Measurements from ENCODE around the gene PSAPL1. TPM values are rescaled to one million over a fixed set of nuclear protein-coding genes. Genes with fewer than 3 reads are reported as not detected.

PSAPL1 gene, protein sequence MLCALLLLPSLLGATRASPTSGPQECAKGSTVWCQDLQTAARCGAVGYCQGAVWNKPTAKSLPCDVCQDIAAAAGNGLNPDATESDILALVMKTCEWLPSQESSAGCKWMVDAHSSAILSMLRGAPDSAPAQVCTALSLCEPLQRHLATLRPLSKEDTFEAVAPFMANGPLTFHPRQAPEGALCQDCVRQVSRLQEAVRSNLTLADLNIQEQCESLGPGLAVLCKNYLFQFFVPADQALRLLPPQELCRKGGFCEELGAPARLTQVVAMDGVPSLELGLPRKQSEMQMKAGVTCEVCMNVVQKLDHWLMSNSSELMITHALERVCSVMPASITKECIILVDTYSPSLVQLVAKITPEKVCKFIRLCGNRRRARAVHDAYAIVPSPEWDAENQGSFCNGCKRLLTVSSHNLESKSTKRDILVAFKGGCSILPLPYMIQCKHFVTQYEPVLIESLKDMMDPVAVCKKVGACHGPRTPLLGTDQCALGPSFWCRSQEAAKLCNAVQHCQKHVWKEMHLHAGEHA
- not detected in 2 replicates for total RNA-seq (ENCODE audit: low replicate concordance)

DNA sequence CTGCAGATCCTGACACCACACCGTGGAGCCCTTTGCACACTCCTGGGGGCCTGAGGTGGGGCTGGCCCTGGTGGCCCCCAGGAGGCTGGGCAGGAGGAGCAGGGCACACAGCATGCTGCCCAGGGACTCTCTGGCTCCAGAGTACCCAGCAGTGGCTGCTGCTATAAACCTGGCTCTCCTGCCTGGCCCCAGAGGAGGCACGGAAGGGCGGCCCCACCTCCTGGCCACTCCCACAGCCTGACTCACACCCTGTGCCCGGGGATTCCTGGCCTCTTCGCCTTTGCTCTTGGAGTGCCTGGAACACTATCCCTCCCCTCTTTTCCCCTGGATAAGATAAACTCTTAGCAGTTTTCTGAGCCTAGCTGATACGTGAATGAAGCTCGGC lies at the start of gene PSAPL1:
Gene PSAPL1 (minus strand): TSS at position 165 of the 385 bp plus-strand sequence. CDS start 51 bp downstream, at position 114.
- DNase-seq (ENCODE audit: low read depth) = peak; percentile 3
- TF ChIP-seq, protein P1, sequence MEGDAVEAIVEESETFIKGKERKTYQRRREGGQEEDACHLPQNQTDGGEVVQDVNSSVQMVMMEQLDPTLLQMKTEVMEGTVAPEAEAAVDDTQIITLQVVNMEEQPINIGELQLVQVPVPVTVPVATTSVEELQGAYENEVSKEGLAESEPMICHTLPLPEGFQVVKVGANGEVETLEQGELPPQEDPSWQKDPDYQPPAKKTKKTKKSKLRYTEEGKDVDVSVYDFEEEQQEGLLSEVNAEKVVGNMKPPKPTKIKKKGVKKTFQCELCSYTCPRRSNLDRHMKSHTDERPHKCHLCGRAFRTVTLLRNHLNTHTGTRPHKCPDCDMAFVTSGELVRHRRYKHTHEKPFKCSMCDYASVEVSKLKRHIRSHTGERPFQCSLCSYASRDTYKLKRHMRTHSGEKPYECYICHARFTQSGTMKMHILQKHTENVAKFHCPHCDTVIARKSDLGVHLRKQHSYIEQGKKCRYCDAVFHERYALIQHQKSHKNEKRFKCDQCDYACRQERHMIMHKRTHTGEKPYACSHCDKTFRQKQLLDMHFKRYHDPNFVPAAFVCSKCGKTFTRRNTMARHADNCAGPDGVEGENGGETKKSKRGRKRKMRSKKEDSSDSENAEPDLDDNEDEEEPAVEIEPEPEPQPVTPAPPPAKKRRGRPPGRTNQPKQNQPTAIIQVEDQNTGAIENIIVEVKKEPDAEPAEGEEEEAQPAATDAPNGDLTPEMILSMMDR (IDR thresholded peaks at IDR 0.05; ENCODE audit: insufficient read depth, low read length) = no peak
- H3K4me3 ChIP-seq (ENCODE audit: low read depth, low read length) = no peak within 1 kb of the TSS

DNA sequence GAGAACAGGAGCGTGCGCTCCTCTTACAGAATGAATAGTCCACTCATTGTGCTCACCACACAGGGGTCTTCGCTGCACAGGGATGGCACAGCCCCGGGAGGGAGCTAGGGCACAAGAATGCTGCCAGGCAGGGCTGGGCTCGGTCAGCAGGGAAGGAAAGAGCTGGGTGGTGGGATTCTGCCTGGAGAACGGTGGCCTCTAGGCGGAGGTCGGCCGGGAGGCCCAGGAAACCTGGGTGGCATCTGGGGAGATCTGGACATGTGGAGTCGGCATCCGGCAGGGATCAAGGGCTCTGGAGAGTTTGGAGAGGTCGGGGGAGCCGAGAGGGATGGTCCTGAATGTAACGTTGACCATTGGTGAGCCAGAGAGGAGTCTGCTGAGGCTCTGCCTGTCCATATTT lies 46.5 kb upstream of the PSAPL1 start:
- TF ChIP-seq, protein P1 (IDR thresholded peaks at IDR 0.05; ENCODE audit: insufficient read depth, low read length) = no peak

DNA sequence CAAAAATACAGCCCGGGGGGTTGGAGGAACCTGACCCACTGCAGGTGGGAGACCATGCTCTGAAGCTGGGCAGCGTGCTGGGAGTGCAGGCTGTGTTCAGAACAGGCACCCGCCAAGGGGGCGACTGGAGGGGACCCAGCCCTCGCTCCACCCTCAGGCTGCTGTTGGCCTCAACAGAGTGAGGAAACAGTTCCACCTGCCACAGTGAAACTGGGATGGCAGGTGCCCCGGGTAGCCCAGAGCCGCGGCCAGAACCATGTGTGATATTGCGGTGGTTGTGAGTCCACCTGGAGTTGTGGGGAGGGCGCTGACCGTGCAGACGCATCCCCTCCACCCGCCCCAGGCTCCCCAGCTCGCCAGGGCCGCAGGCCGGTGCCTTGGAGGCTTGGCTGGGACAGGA lies 45.7 kb upstream of the PSAPL1 start:
- TF ChIP-seq, protein P1 (IDR thresholded peaks at IDR 0.05; ENCODE audit: insufficient read depth, low read length) = no peak
- no peak for DNase-seq (ENCODE audit: low read depth)
- no peak overlapping the region for H3K4me3 ChIP-seq (ENCODE audit: low read depth, low read length)

More for the DNA sequence above, 46.5 kb upstream of the PSAPL1 start:
- H3K4me3 ChIP-seq (ENCODE audit: low read depth, low read length) = no peak overlapping the region
- no peak for DNase-seq (ENCODE audit: low read depth)

DNA sequence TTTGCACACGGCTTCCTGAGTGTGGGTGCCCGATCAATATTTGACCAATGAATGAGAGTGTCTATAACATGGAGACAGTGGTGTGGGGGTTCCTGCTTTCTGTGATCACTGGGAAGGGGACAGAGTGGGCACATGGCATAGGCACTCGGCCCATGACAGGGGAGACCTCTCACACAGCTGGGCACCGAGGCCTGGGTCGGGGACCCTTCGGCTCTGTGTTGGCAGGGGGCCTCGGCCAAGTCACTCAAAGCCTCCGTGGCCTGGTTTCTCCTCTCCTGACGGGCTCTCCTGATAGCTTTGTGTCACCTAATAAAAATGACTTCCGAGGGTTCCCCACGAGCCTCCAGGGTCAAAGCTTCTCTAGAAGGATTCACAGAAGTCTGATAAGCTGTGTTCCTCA lies 43.9 kb upstream of the PSAPL1 start:
- TF ChIP-seq, protein P1 (IDR thresholded peaks at IDR 0.05; ENCODE audit: insufficient read depth, low read length) = no peak
- no peak for DNase-seq (ENCODE audit: low read depth)
- no peak overlapping the region for H3K4me3 ChIP-seq (ENCODE audit: low read depth, low read length)

DNA sequence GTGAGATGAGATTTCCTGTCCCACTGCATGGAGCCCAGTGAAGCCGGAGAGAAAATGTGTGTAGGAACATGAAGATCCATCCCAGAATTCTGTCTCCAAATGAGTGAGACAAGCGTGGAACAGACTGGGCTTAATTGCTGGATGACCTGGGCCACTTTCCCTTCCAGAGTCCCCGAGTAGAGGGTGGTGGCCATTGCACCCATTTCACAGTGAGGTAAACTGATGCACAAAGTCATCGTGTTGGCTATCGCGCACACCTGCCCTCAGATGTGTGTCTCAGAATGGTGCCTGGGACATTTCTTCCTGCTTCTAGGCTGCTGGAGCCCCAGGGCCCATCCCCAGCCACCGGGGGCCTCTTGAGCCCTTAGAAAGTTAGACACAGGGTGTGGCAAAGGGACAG lies 43.0 kb upstream of the PSAPL1 start:
- no peak overlapping the region for H3K4me3 ChIP-seq (ENCODE audit: low read depth, low read length)
- no peak for DNase-seq (ENCODE audit: low read depth)
- TF ChIP-seq, protein P1 (IDR thresholded peaks at IDR 0.05; ENCODE audit: insufficient read depth, low read length) = no peak

DNA sequence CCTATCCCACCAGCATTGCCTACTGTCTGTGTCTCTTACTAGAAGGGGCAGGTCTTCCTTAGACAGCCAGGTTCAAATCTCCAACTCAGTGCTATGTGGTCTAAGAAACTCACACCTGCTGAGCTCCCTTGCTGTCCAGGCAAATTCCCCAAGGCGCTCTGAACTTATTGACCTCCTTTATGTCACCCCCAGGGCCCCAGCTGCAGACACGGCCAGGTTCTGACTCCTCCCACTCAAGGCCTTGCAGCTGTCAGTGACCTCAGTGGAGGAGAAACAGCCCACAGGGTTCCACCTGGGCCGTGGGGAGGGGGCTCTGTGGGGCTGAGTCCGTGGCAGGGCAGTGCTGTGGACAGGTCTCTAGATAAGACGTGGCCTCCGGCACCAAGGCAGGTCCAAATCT lies 42.1 kb upstream of the PSAPL1 start:
- no peak for DNase-seq (ENCODE audit: low read depth)
- no peak overlapping the region for H3K4me3 ChIP-seq (ENCODE audit: low read depth, low read length)
- TF ChIP-seq, protein P1 (IDR thresholded peaks at IDR 0.05; ENCODE audit: insufficient read depth, low read length) = no peak
